PC-3 (cell line): ENCODE data around the gene ZNF516.

Experiments used
- EZH2 ChIP-seq: fragments of 300-600 bp; sonication (generic); IDR thresholded peaks from one replicate; pipeline ENCODE4 v1.6.1; 2017; ENCODE audit warnings: antibody characterized with exemption, mild to moderate bottlenecking, low read length; ENCODE audit not compliant: unreplicated experiment
- EZH2phosphoT487 ChIP-seq: fragments of 300-600 bp; sonication (generic); IDR thresholded peaks from 2 replicates; pipeline ENCODE4 v1.6.1; 2018; ENCODE audit warnings: mild to moderate bottlenecking, antibody characterized with exemption, low read length, borderline replicate concordance
- TF ChIP-seq, protein P1 (sequence below): fragments of 300-600 bp; sonication (generic); conservative IDR thresholded peaks from 2 replicates; pipeline ENCODE4 v1.5.1; 2017; ENCODE audit warnings: antibody characterized with exemption, low read depth, mild to moderate bottlenecking, low read length

DNA sequence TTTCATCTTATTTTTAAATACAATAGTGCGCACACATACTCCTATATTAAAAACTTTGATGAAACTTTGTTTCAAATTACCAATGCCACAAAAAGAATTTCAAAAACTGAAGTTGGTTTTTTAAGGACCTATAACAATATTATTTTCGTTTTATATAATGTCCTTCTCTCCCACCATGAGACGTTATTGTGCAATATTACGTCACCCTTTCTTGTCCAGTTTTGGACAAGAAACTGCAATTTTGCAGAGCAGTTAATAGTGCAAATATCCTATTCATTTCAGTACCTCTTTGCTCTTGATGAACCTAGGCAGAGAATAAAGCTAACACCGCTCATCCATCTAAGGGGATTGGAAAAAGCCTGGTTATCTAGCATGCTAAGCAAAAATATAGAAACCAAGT, 9.7 kb upstream of the ZNF516 start:
- TF ChIP-seq, protein P1, sequence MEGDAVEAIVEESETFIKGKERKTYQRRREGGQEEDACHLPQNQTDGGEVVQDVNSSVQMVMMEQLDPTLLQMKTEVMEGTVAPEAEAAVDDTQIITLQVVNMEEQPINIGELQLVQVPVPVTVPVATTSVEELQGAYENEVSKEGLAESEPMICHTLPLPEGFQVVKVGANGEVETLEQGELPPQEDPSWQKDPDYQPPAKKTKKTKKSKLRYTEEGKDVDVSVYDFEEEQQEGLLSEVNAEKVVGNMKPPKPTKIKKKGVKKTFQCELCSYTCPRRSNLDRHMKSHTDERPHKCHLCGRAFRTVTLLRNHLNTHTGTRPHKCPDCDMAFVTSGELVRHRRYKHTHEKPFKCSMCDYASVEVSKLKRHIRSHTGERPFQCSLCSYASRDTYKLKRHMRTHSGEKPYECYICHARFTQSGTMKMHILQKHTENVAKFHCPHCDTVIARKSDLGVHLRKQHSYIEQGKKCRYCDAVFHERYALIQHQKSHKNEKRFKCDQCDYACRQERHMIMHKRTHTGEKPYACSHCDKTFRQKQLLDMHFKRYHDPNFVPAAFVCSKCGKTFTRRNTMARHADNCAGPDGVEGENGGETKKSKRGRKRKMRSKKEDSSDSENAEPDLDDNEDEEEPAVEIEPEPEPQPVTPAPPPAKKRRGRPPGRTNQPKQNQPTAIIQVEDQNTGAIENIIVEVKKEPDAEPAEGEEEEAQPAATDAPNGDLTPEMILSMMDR: no peak
- TF ChIP-seq EZH2 (peak; percentile 11), EZH2phosphoT487 (no peak)
